HepG2 (cell line): ENCODE data around the gene ZNRF3. TPM values are rescaled to one million over a fixed set of nuclear protein-coding genes. Genes with fewer than 3 reads are reported as not detected.

ENCODE experiments used
- CAMTA2 ChIP-seq: sonication (generic); formaldehyde crosslinking; IDR thresholded peaks from 2 replicates; pipeline ENCODE4 v1.4.0; 2020; ENCODE audit warnings: mild to moderate bottlenecking, missing genetic modification reagents, borderline replicate concordance
- CREM ChIP-seq, 2 experiments: sonication (generic) in 1 of 2; formaldehyde crosslinking in 1 of 2; IDR thresholded peaks; 2 replicates each; pipeline versions ENCODE4 v1.4.0 to v1.6.1; 2016 to 2020; ENCODE audit warnings: antibody characterized with exemption in 1 of 2, mild to moderate bottlenecking in 1 of 2, missing genetic modification reagents in 1 of 2
- E2F2 ChIP-seq: sonication (generic); formaldehyde crosslinking; IDR thresholded peaks from 2 replicates; pipeline ENCODE4 v1.4.0; 2020; ENCODE audit warnings: missing genetic modification reagents, borderline replicate concordance
- ESRRA ChIP-seq: sonication (generic); formaldehyde crosslinking; IDR thresholded peaks from 2 replicates; pipeline ENCODE4 v1.5.1; 2020; ENCODE audit warnings: mild to moderate bottlenecking, low read depth, missing genetic modification reagents
- GABPA ChIP-seq, 2 experiments: IDR thresholded peaks; 2 replicates each; pipeline ENCODE4 v1.6.1; 2011 to 2016; ENCODE audit warnings: low read depth in 2 of 2, low read length in 1 of 2, missing biosample characterization in 1 of 2, missing genetic modification characterization in 1 of 2
- GATAD2A ChIP-seq: IDR thresholded peaks from 2 replicates; pipeline ENCODE4 v1.6.1; 2016
- HIC2 ChIP-seq: sonication (generic); formaldehyde crosslinking; IDR thresholded peaks from 2 replicates; pipeline ENCODE4 v1.9.0; 2022; ENCODE audit warnings: low read depth, missing genetic modification reagents
- HNF4A ChIP-seq: sonication (generic); formaldehyde crosslinking; IDR thresholded peaks from 2 replicates; pipeline ENCODE4 v1.4.0; 2020; ENCODE audit warnings: missing genetic modification reagents
- HOXA3 ChIP-seq: sonication (generic); formaldehyde crosslinking; IDR thresholded peaks from 2 replicates; pipeline ENCODE4 v1.5.0; 2020; ENCODE audit warnings: missing genetic modification reagents
- KAT2B ChIP-seq: fragments of 150-350 bp; IDR thresholded peaks from 2 replicates; pipeline ENCODE4 v1.6.1; 2014; ENCODE audit warnings: low read depth, low read length, borderline replicate concordance
- NPAS2 ChIP-seq: sonication (generic); formaldehyde crosslinking; IDR thresholded peaks from 2 replicates; pipeline ENCODE4 v1.8.0; 2022; ENCODE audit warnings: mild to moderate bottlenecking, missing genetic modification reagents, borderline replicate concordance
- NR1H2 ChIP-seq: sonication (generic); formaldehyde crosslinking; IDR thresholded peaks from 2 replicates; pipeline ENCODE4 v1.8.1; 2022; ENCODE audit warnings: low read depth, missing genetic modification reagents, borderline replicate concordance
- PRMT3 ChIP-seq: sonication (generic); formaldehyde crosslinking; IDR thresholded peaks from 2 replicates; pipeline ENCODE4 v1.8.1; 2022; ENCODE audit warnings: low read depth, mild to moderate bottlenecking, moderate library complexity, missing genetic modification reagents, borderline replicate concordance
- SAP130 ChIP-seq: IDR thresholded peaks from 2 replicates; pipeline ENCODE4 v1.6.1; 2016; ENCODE audit warnings: low read depth
- SMAD3 ChIP-seq: sonication (generic); formaldehyde crosslinking; IDR thresholded peaks from 2 replicates; pipeline ENCODE4 v1.4.0; 2020; ENCODE audit warnings: missing genetic modification reagents
- TRIM24 ChIP-seq: sonication (generic); formaldehyde crosslinking; IDR thresholded peaks from 2 replicates; pipeline ENCODE4 v1.8.0; 2022; ENCODE audit warnings: mild to moderate bottlenecking, missing genetic modification reagents
- XBP1 ChIP-seq: sonication (generic); formaldehyde crosslinking; IDR thresholded peaks from 2 replicates; pipeline ENCODE4 v1.5.0; 2020; ENCODE audit warnings: missing genetic modification reagents
- ZFY ChIP-seq: sonication (generic); formaldehyde crosslinking; IDR thresholded peaks from 2 replicates; pipeline ENCODE4 v1.4.0; 2020; ENCODE audit warnings: missing genetic modification reagents
- ZNF281 ChIP-seq: sonication (generic); formaldehyde crosslinking; IDR thresholded peaks from 2 replicates; pipeline ENCODE4 v1.4.0; 2020; ENCODE audit warnings: missing genetic modification reagents, borderline replicate concordance
- ZNF282 ChIP-seq: fragments of 450-650 bp; IDR thresholded peaks from 2 replicates; pipeline ENCODE4 v1.6.1; 2018; ENCODE audit not compliant: partially characterized antibody
- ZNF333 ChIP-seq: sonication (generic); formaldehyde crosslinking; IDR thresholded peaks from 2 replicates; pipeline ENCODE4 v1.4.0; 2020; ENCODE audit warnings: mild to moderate bottlenecking, missing genetic modification reagents, borderline replicate concordance
- ZNF432 ChIP-seq: sonication (generic); formaldehyde crosslinking; IDR thresholded peaks from 2 replicates; pipeline ENCODE4 v1.5.0; 2020; ENCODE audit warnings: missing genetic modification reagents, mild to moderate bottlenecking, borderline replicate concordance
- polyA plus RNA-seq, 8 experiments: library from polyadenylated mRNA; depleted of rRNA in 3 of 8; stranded (reverse) in 7 of 8; unstranded in 1 of 8; fragments of >200 nt; fragmentation: Illumina TruSeq in 4 of 8; extraction: Trizol in 4 of 8; gene quantifications; 2 replicates each; pipeline versions ENCODE4 v1.2.1 to v1.2.3, GENCODE V29; 2011 to 2016; ENCODE audit warnings: low read depth in 4 of 8, missing spikeins in 1 of 8, mixed read lengths in 1 of 8; ENCODE audit not compliant: insufficient read depth in 1 of 8
- total RNA-seq, 5 experiments: library from RNA; depleted of rRNA; stranded (reverse); fragments of >200 nt; fragmentation: Illumina TruSeq; extraction: Trizol; gene quantifications; 2 replicates each; pipeline ENCODE4 v1.2.3, GENCODE V29; 2016; ENCODE audit warnings: low read depth in 1 of 5
- TF ChIP-seq, protein P1 (sequence below): sonication (generic); formaldehyde crosslinking; IDR thresholded peaks from 2 replicates; pipeline ENCODE4 v1.8.0; 2022; ENCODE audit warnings: mild to moderate bottlenecking, missing genetic modification reagents, moderate library complexity

Gene ZNRF3
- total and polyA plus RNA-seq, 2 of the 13 experiments (the other 11 are each of a cell fraction or from before 2014, with no cell fraction given) = 20.3 to 36.7 TPM

DNA sequence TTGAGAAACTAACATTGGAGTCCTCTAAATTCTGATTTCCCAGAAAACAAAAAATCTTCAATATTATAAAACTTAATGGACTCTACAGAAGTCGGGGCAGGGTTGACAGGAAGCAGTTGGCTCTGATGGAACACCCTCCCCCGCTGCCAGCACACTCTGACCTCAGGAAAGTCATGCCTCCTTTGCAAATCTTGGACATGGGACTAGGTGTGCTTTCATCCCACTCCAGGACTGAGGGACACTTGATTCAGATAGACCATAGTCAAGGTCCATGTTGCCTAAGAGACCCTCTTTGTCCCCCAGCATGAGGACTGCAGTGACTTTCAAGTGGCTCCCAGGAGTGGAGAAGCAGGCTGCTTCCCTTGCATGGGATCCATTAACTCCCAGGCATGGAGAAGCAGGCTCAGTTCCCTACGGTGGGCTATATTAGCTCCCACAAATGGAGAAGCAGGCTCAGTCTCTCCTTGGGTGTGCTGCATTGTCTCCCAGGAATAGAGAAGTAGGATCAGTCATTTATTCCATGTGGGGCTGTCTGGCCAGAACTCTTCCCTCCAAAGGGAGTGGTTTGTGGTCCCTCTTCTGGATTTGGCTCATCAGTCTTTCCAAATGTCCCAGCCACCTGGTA is 139.9 kb downstream of the ZNRF3 start (continued):
- TF ChIP-seq ZNF281 (CRISPR knock-in tag) (peak; percentile 90; the same call in 1 of the 2 replicates), E2F2 (no peak), XBP1 (no peak), CREM (IDR thresholded peaks at IDR 0.05) (no peak), CREM (CRISPR knock-in tag; IDR thresholded peaks at IDR 0.05) (no peak), SAP130 (CRISPR knock-in tag) (peak; percentile 29; the same call in 1 of the 2 replicates), HNF4A (CRISPR knock-in tag) (peak; percentile 69), CAMTA2 (0 out of 2 replicates have a peak, but pooled peaks have one; percentile 62), SMAD3 (CRISPR knock-in tag) (no peak), ZNF432 (CRISPR knock-in tag) (no peak), NR1H2 (CRISPR knock-in tag) (no peak), KAT2B (no peak), ZFY (no peak), TRIM24 (CRISPR knock-in tag) (no peak), GATAD2A (CRISPR knock-in tag) (peak; percentile 77), HOXA3 (CRISPR knock-in tag) (peak; percentile 29; the same call in 1 of the 2 replicates), ZNF282 (no peak), PRMT3 (CRISPR knock-in tag) (no peak), NPAS2 (CRISPR knock-in tag) (no peak), GABPA (IDR thresholded peaks at IDR 0.05; ENCODE audit: low read depth, low read length) (no peak), GABPA (CRISPR knock-in tag; IDR thresholded peaks at IDR 0.05; ENCODE audit: low read depth) (peak; percentile 11; the same call in 1 of the 2 replicates), ZNF333 (no peak), ESRRA (CRISPR knock-in tag) (no peak), HIC2 (no peak)
- TF ChIP-seq, protein P1, sequence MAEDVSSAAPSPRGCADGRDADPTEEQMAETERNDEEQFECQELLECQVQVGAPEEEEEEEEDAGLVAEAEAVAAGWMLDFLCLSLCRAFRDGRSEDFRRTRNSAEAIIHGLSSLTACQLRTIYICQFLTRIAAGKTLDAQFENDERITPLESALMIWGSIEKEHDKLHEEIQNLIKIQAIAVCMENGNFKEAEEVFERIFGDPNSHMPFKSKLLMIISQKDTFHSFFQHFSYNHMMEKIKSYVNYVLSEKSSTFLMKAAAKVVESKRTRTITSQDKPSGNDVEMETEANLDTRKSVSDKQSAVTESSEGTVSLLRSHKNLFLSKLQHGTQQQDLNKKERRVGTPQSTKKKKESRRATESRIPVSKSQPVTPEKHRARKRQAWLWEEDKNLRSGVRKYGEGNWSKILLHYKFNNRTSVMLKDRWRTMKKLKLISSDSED (CRISPR knock-in tag) = no peak
